Measurements from ENCODE around the gene TPK1.

Gene TPK1

DNA sequence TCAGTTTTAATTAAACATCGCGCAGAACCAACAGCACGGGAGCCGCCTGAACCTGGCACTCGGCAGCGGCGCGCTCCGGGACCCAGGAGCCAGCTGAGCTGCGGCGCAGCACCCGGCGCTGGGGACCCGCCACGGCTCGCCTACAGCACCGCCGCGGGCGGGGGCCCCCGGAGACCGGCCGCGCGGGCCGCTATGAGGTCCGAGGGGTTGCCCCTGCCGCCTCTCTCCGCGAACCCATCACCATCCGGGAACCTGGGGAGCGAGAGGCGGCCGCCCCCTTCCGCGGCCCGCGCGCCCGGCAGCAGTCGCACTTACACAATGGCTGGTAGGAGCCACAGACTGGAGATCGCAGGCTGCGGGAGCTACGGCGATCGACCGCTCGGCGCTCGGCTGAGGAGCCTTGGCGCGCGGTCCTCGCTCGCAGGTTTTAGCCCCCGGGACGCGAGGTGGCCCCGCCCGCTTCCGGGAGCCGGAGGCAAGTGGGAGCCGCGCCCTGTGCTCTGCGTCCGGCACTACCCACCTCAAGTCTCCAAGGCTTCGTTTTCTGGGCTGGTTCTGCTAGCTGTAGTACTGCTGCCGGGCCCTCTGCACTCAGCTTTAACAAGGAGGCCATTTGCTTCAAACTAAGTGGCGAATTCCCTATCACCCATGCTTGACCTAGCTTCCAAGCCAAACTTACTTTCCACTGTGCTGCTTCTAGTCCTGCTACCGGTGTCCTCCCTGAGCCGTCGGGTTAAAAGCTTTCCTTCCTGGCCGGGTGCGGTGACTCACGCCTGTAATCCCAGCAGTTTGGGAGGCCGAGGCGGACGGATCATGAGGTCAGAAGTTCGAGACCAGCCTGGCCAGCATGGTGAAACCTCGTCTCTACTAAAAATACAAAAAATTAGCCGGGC, at the start of gene TPK1:
Gene TPK1 (minus strand): TSS at position 402 of the 893 bp plus-strand sequence. CDS start 451 bp downstream, outside the sequence.
- Histone ChIP-seq H3K9me3 (ENCODE audit: control insufficient read depth, insufficient read depth, low read length) (no peaks in the 10 kb centered on the region), H3K4me1 (ENCODE audit: control insufficient read depth, insufficient read depth, low read length) (no peaks in the 10 kb centered on the region), H3K27ac (ENCODE audit: low read depth, low read length) (peak within 1 kb of the TSS; percentile 88), H3K36me3 (ENCODE audit: control insufficient read depth, insufficient read depth, low read length) (no peaks in the 10 kb centered on the region), H3K9ac (ENCODE audit: low read depth, low read length) (peak within 1 kb of the TSS; percentile 54), H3K27me3 (ENCODE audit: control insufficient read depth, insufficient read depth, low read length) (peaks cover 3% of the 10 kb centered on the region; the same call in 1 of the 2 replicates), H3K4me3 (ENCODE audit: low read depth, low read length) (peak within 1 kb of the TSS; percentile 79)

GRCh38 chr7:144885478-144885877, 49.6 kb upstream of the TPK1 start:
- Histone ChIP-seq H3K9ac (ENCODE audit: low read depth, low read length) (no peak overlapping the region; the same call in 1 of the 2 replicates), H3K4me3 (ENCODE audit: low read depth, low read length) (peak overlapping the region; percentile 3; the same call in 1 of the 2 replicates), H3K4me1 (ENCODE audit: control insufficient read depth, insufficient read depth, low read length) (peaks cover 14% of the 10 kb centered on the region), H3K9me3 (ENCODE audit: control insufficient read depth, insufficient read depth, low read length) (no peaks in the 10 kb centered on the region), H3K36me3 (ENCODE audit: control insufficient read depth, insufficient read depth, low read length) (no peaks in the 10 kb centered on the region), H3K27ac (ENCODE audit: low read depth, low read length) (no peak overlapping the region), H3K27me3 (ENCODE audit: control insufficient read depth, insufficient read depth, low read length) (no peaks in the 10 kb centered on the region)

DNA sequence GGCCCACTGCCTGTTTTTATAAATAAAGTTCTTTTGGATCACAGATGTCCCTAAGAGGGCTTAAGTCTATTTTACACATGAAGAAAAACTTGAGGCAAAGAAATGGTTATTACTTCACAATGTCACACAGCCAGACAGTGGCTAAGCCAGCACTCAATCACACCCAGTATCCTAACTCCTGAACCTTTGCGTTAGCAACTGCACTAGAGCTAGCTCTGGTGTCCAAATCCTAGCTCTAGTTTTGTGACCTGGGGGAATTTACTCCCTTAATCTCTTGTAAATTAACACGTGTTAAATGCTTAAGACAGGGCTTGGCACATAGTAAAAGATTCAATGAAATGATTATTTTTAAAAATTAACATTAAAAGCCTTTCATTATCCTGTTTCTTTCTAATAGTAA, 49.0 kb upstream of the TPK1 start:
- Histone ChIP-seq H3K27me3 (ENCODE audit: control insufficient read depth, insufficient read depth, low read length) (no peaks in the 10 kb centered on the region), H3K36me3 (ENCODE audit: control insufficient read depth, insufficient read depth, low read length) (no peaks in the 10 kb centered on the region), H3K9ac (ENCODE audit: low read depth, low read length) (no peak overlapping the region), H3K9me3 (ENCODE audit: control insufficient read depth, insufficient read depth, low read length) (no peaks in the 10 kb centered on the region), H3K27ac (ENCODE audit: low read depth, low read length) (no peak overlapping the region), H3K4me3 (ENCODE audit: low read depth, low read length) (no peak overlapping the region), H3K4me1 (ENCODE audit: control insufficient read depth, insufficient read depth, low read length) (peaks cover 14% of the 10 kb centered on the region)

GRCh38 chr7:144873316-144873845, 37.5 kb upstream of the TPK1 start:
- Histone ChIP-seq H3K4me1 (ENCODE audit: control insufficient read depth, insufficient read depth, low read length) (no peaks in the 10 kb centered on the region), H3K27ac (ENCODE audit: low read depth, low read length) (no peak overlapping the region), H3K9me3 (ENCODE audit: control insufficient read depth, insufficient read depth, low read length) (no peaks in the 10 kb centered on the region), H3K36me3 (ENCODE audit: control insufficient read depth, insufficient read depth, low read length) (no peaks in the 10 kb centered on the region), H3K27me3 (ENCODE audit: control insufficient read depth, insufficient read depth, low read length) (no peaks in the 10 kb centered on the region), H3K4me3 (ENCODE audit: low read depth, low read length) (no peak overlapping the region), H3K9ac (ENCODE audit: low read depth, low read length) (no peak overlapping the region)

DNA sequence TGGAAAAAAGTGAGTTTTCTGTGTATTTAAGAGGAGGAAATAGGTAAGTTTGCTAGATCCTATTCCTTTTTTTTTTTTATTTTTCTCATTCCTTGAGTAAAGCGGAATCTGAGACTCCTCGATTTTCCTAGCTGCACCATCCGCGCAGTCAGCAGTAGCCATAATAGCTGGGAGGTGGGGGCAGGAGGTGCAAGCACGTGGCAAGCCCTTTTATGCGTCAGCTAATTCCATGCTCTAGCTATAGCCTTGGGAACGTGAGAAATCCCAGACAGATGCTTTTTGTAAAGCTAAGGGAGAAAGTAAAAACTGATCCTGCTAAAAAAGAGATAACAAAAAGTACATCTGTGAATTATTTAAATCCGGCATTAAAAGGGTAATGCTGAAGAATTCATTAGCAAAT, 33.2 kb upstream of the TPK1 start:
- Histone ChIP-seq H3K4me1 (ENCODE audit: control insufficient read depth, insufficient read depth, low read length) (no peaks in the 10 kb centered on the region), H3K27ac (ENCODE audit: low read depth, low read length) (no peak overlapping the region), H3K9me3 (ENCODE audit: control insufficient read depth, insufficient read depth, low read length) (no peaks in the 10 kb centered on the region), H3K9ac (ENCODE audit: low read depth, low read length) (no peak overlapping the region), H3K4me3 (ENCODE audit: low read depth, low read length) (no peak overlapping the region), H3K36me3 (ENCODE audit: control insufficient read depth, insufficient read depth, low read length) (no peaks in the 10 kb centered on the region), H3K27me3 (ENCODE audit: control insufficient read depth, insufficient read depth, low read length) (no peaks in the 10 kb centered on the region)

DNA sequence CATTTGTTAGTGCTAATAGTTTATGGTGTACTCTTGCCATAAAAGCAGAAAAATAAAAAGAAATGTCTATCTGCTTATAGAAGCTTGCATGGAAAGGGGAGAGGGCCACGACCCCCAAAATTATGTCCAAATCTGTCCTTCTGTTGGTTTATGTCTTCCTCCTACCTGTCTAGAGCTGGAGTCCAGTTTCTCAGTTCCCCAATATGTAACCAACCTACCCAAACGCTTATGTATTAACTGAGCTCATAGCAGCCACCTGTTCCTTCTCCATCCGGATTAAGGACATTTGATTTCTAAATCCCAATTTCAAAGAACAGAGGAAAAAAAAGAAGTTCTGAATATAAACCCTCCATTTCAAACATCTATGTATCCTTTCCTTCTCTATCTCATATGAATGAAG, 30.3 kb upstream of the TPK1 start:
- no peak overlapping the region for H3K27ac ChIP-seq (ENCODE audit: low read depth, low read length)

GRCh38 chr7:144863320-144863647, 27.4 kb upstream of the TPK1 start:
- Histone ChIP-seq H3K27me3 (ENCODE audit: control insufficient read depth, insufficient read depth, low read length) (no peaks in the 10 kb centered on the region), H3K27ac (ENCODE audit: low read depth, low read length) (no peak overlapping the region), H3K9me3 (ENCODE audit: control insufficient read depth, insufficient read depth, low read length) (no peaks in the 10 kb centered on the region), H3K4me3 (ENCODE audit: low read depth, low read length) (no peak overlapping the region), H3K36me3 (ENCODE audit: control insufficient read depth, insufficient read depth, low read length) (no peaks in the 10 kb centered on the region), H3K9ac (ENCODE audit: low read depth, low read length) (no peak overlapping the region), H3K4me1 (ENCODE audit: control insufficient read depth, insufficient read depth, low read length) (peaks cover under 1% of the 10 kb centered on the region)

More for the DNA sequence above, 30.3 kb upstream of the TPK1 start:
- H3K36me3 ChIP-seq (ENCODE audit: control insufficient read depth, insufficient read depth, low read length): no peaks in the 10 kb centered on the region
- H3K4me3 ChIP-seq (ENCODE audit: low read depth, low read length): no peak overlapping the region
- H3K27me3 ChIP-seq (ENCODE audit: control insufficient read depth, insufficient read depth, low read length): no peaks in the 10 kb centered on the region
- H3K9me3 ChIP-seq (ENCODE audit: control insufficient read depth, insufficient read depth, low read length): no peaks in the 10 kb centered on the region
- H3K4me1 ChIP-seq (ENCODE audit: control insufficient read depth, insufficient read depth, low read length): no peaks in the 10 kb centered on the region
- no peak overlapping the region for H3K9ac ChIP-seq (ENCODE audit: low read depth, low read length)

DNA sequence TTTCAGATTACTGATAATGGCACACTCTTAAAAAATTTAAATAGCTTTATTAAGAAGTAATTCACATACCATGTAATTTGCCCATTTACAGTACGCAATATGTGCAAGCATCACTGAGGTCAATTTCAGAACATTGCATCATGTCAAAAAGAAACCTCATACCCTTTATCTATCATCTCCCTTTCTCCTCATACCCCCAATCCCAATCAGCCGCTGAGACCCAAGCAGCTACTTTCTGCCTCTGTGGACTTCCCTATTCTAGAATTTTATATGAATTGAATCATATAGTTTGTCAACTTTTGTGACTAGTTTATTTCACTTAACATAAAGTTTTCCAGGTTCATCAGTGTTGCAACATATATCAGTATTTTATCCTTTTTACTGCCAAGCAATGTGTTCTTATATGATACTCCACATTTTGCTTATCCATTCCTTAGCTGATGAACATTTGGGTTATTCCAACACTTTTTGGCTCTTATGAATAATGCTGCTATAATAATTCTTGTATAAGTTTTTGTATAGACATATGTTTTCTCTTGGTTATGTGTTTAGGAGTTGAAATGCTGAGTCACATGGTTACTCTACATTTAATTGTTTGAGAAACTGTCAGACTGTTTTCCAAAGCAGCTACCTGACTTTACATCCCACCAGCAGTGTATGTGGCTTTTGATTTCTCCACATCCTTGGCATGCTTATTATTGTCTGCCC, 26.9 kb upstream of the TPK1 start:
- Histone ChIP-seq H3K4me3 (ENCODE audit: low read depth, low read length) (no peak overlapping the region), H3K9ac (ENCODE audit: low read depth, low read length) (no peak overlapping the region), H3K4me1 (ENCODE audit: control insufficient read depth, insufficient read depth, low read length) (peaks cover 6% of the 10 kb centered on the region), H3K27ac (ENCODE audit: low read depth, low read length) (no peak overlapping the region), H3K27me3 (ENCODE audit: control insufficient read depth, insufficient read depth, low read length) (no peaks in the 10 kb centered on the region), H3K9me3 (ENCODE audit: control insufficient read depth, insufficient read depth, low read length) (no peaks in the 10 kb centered on the region), H3K36me3 (ENCODE audit: control insufficient read depth, insufficient read depth, low read length) (no peaks in the 10 kb centered on the region)

DNA sequence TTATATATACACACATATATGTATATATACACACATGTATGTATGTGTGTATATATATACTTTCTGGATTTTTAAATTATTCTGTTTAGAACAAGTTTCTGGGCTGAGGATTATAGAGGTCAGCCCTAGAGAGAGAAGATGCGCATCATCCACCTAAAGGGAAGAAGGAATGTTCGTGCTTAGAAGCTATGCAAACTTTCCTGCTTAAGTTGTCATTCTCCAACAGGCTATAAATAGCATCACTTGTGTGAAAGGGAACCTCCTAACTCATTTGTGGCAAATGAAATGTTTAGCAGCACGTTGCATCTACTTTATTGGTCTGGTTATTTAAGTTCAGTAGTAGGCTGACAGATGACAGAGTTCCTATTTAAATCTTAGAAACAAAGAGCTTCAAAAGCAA, 23.9 kb upstream of the TPK1 start:
- no peaks in the 10 kb centered on the region for H3K9me3 ChIP-seq (ENCODE audit: control insufficient read depth, insufficient read depth, low read length)
- no peak overlapping the region for H3K27ac ChIP-seq (ENCODE audit: low read depth, low read length)
- H3K4me1 ChIP-seq (ENCODE audit: control insufficient read depth, insufficient read depth, low read length): peaks cover 9% of the 10 kb centered on the region
- no peaks in the 10 kb centered on the region for H3K27me3 ChIP-seq (ENCODE audit: control insufficient read depth, insufficient read depth, low read length)
- H3K9ac ChIP-seq (ENCODE audit: low read depth, low read length): no peak overlapping the region
- no peak overlapping the region for H3K4me3 ChIP-seq (ENCODE audit: low read depth, low read length)
- H3K36me3 ChIP-seq (ENCODE audit: control insufficient read depth, insufficient read depth, low read length): no peaks in the 10 kb centered on the region

DNA sequence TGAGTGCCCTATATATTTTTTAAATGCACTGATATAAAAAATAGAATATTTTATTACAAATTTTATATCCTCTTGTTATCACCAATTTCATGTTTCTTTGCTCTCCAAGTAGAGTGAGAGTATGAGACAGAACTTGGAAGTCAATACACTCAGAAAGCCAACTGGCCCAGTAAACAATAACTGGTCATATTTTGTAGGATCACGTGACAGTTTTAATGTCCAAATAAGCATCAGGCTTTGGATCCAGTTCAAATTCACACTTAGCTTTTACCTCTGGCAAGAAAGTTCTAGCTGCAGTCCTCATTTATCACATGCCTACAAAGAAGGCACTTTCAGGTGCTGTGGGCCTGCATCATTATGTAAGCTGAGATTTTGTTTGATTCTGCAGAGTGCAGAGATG, 21.6 kb upstream of the TPK1 start:
- H3K36me3 ChIP-seq (ENCODE audit: control insufficient read depth, insufficient read depth, low read length): no peaks in the 10 kb centered on the region
- no peak overlapping the region for H3K9ac ChIP-seq (ENCODE audit: low read depth, low read length)
- no peak overlapping the region for H3K4me3 ChIP-seq (ENCODE audit: low read depth, low read length)
- H3K27me3 ChIP-seq (ENCODE audit: control insufficient read depth, insufficient read depth, low read length): no peaks in the 10 kb centered on the region
- no peak overlapping the region for H3K27ac ChIP-seq (ENCODE audit: low read depth, low read length)
- peaks cover 9% of the 10 kb centered on the region for H3K4me1 ChIP-seq (ENCODE audit: control insufficient read depth, insufficient read depth, low read length)
- no peaks in the 10 kb centered on the region for H3K9me3 ChIP-seq (ENCODE audit: control insufficient read depth, insufficient read depth, low read length)

GRCh38 chr7:144854839-144855424, 19.1 kb upstream of the TPK1 start:
- H3K4me3 ChIP-seq (ENCODE audit: low read depth, low read length): no peak overlapping the region
- H3K4me1 ChIP-seq (ENCODE audit: control insufficient read depth, insufficient read depth, low read length): peaks cover 9% of the 10 kb centered on the region
- H3K9ac ChIP-seq (ENCODE audit: low read depth, low read length): no peak overlapping the region
- H3K9me3 ChIP-seq (ENCODE audit: control insufficient read depth, insufficient read depth, low read length): no peaks in the 10 kb centered on the region
- H3K36me3 ChIP-seq (ENCODE audit: control insufficient read depth, insufficient read depth, low read length): no peaks in the 10 kb centered on the region
- H3K27me3 ChIP-seq (ENCODE audit: control insufficient read depth, insufficient read depth, low read length): no peaks in the 10 kb centered on the region
- no peak overlapping the region for H3K27ac ChIP-seq (ENCODE audit: low read depth, low read length)

All from HUES48 (cell line).